ENCODE data around the gene CXCL3.

DNA sequence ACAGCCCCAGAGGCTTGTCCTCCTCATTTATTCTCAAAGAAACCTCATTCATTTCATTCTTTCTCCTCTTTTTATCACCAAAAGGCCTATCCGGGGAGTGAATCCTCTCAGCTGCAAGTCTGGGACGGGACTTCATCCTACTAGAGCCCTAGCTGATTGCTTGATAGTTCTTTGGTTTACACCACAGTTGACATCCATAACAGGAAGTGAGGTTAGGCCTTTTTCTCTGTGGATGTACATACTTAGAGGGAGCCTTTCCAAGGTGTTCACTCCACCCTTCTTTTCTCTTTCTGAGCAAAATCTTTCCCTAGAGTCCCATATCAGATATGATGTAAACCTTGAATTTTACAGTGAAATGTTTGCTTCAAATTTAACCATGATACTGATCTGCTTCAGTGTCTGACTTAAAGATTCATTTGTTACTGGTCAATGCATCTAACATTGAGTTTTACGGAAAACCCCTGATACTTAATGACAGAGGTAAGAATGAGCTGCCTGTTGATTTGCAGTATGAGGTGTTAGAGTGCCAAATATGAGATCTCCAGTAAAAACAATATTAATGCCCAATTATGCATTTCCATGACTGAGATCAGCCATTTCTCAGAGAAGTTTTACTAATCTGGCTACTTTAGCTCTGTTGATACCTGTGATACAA is 23.2 kb downstream of the CXCL3 start:
- TF ChIP-seq, protein P1, sequence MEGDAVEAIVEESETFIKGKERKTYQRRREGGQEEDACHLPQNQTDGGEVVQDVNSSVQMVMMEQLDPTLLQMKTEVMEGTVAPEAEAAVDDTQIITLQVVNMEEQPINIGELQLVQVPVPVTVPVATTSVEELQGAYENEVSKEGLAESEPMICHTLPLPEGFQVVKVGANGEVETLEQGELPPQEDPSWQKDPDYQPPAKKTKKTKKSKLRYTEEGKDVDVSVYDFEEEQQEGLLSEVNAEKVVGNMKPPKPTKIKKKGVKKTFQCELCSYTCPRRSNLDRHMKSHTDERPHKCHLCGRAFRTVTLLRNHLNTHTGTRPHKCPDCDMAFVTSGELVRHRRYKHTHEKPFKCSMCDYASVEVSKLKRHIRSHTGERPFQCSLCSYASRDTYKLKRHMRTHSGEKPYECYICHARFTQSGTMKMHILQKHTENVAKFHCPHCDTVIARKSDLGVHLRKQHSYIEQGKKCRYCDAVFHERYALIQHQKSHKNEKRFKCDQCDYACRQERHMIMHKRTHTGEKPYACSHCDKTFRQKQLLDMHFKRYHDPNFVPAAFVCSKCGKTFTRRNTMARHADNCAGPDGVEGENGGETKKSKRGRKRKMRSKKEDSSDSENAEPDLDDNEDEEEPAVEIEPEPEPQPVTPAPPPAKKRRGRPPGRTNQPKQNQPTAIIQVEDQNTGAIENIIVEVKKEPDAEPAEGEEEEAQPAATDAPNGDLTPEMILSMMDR (conservative IDR thresholded peaks at IDR 0.05; ENCODE audit: low read length), result no peak
- TF ChIP-seq EZH2phosphoT487 (IDR thresholded peaks at IDR 0.05; ENCODE audit: borderline replicate concordance, low read depth, low read length), result no peak
